OCI-LY7 (cell line): Measurements from ENCODE around the gene TK1. TPM values are rescaled to one million over a fixed set of nuclear protein-coding genes. Genes with fewer than 3 reads are reported as not detected.

Source experiments
- BruUV-seq: library from RNA; stranded (reverse); fragments of 400-500 nt; replicated peaks from 2 replicates; lab custom pipeline; 2021; lab: Mats Ljungman, UMichigan
- CTCF ChIA-PET: fragments of 300-600 bp; sonication (Branson Sonifier 250); formaldehyde crosslinking; loops from one replicate; lab custom pipeline; 2022; ENCODE audit warnings: antibody characterized with exemption; ENCODE audit not compliant: unreplicated experiment; lab: Charles Lee
- POLR2A ChIA-PET: fragments of 300-600 bp; sonication (Branson Sonifier 250); formaldehyde crosslinking; loops from one replicate; lab custom pipeline; 2022; ENCODE audit warnings: antibody characterized with exemption; lab: Charles Lee
- DNase-seq: peaks from one replicate; pipeline ENCODE4 v3.0.0-alpha.2; 2015; ENCODE audit warnings: low spot score
- H2AFZ ChIP-seq: fragments of 200-600 bp; sonication (generic), shearing (Covaris generic); 2 replicates; pipeline ENCODE4 v1.6.1; 2014; ENCODE audit warnings: mild to moderate bottlenecking, antibody characterized with exemption, low read length, moderate library complexity
- H3K27ac ChIP-seq: fragments of 200-600 bp; sonication (generic); 2 replicates; pipeline ENCODE4 v1.5.1; 2014; ENCODE audit warnings: mixed run types, low read depth, mild to moderate bottlenecking, moderate library complexity, low read length, inconsistent platforms; ENCODE audit not compliant: poor library complexity, severe bottlenecking
- H3K36me3 ChIP-seq: fragments of 200-600 bp; sonication (generic); 2 replicates; pipeline ENCODE4 v1.6.1; 2014; ENCODE audit warnings: mild to moderate bottlenecking, antibody characterized with exemption, low read length, moderate library complexity, mixed read lengths; ENCODE audit not compliant: insufficient read depth
- H3K4me1 ChIP-seq: fragments of 200-600 bp; sonication (generic); 2 replicates; pipeline ENCODE4 v1.5.1; 2014; ENCODE audit warnings: mild to moderate bottlenecking, low read length; ENCODE audit not compliant: insufficient read depth, poor library complexity, severe bottlenecking
- H3K4me2 ChIP-seq: fragments of 200-600 bp; sonication (generic); 2 replicates; pipeline ENCODE4 v1.6.1; 2014; ENCODE audit warnings: mild to moderate bottlenecking, low read length
- H3K4me3 ChIP-seq: fragments of 200-600 bp; sonication (generic); 2 replicates; pipeline ENCODE4 v1.5.1; 2014; ENCODE audit warnings: mild to moderate bottlenecking, low read depth, low read length; ENCODE audit not compliant: poor library complexity, severe bottlenecking
- H3K79me2 ChIP-seq: fragments of 200-600 bp; sonication (generic); 2 replicates; pipeline ENCODE4 v1.6.1; 2016; ENCODE audit warnings: low read depth, mild to moderate bottlenecking, low read length, moderate library complexity, mixed read lengths; ENCODE audit not compliant: insufficient read depth
- H3K9me2 ChIP-seq: fragments of 200-600 bp; sonication (generic); 2 replicates; pipeline ENCODE4 v1.6.1; 2016; ENCODE audit warnings: mild to moderate bottlenecking, low read length, mixed read lengths; ENCODE audit not compliant: insufficient read depth
- H3K9me3 ChIP-seq: fragments of 200-600 bp; sonication (generic); 2 replicates; pipeline ENCODE4 v1.6.1; 2014; ENCODE audit warnings: mild to moderate bottlenecking, mixed run types, low read length, mixed read lengths
- H4K20me1 ChIP-seq: fragments of 200-600 bp; sonication (generic); 2 replicates; pipeline ENCODE4 v1.6.1; 2014; ENCODE audit warnings: mild to moderate bottlenecking, antibody characterized with exemption, low read length, moderate library complexity, mixed read lengths; ENCODE audit not compliant: insufficient read depth
- EZH2phosphoT487 ChIP-seq: fragments of 200-600 bp; sonication (generic); IDR thresholded peaks from 2 replicates; pipeline ENCODE4 v1.6.1; 2018; ENCODE audit warnings: low read depth, borderline replicate concordance, mild to moderate bottlenecking, mixed run types, antibody characterized with exemption, low read length, moderate library complexity, mixed read lengths
- intact Hi-C: fragments of 100-400 bp; cut with micrococcal nuclease; formaldehyde crosslinking; loops from one replicate; pipeline ENCODE4 v1.10.0; 2022; ENCODE audit not compliant: unreplicated experiment
- total RNA-seq, 2 experiments: library from RNA; depleted of rRNA in 1 of 2; stranded (reverse); fragments of >200 nt in 1 of 2; shearing (Covaris generic) in 1 of 2; gene quantifications; 2 replicates each; pipeline ENCODE4 v1.2.3, GENCODE V29; 2014 to 2022
- TF ChIP-seq, protein P1 (sequence below): fragments of 200-600 bp; sonication (generic); conservative IDR thresholded peaks from 2 replicates; pipeline ENCODE4 v1.5.1; 2014; ENCODE audit warnings: mild to moderate bottlenecking, antibody characterized with exemption, low read length, moderate library complexity, mixed read lengths

TK1 gene
- total RNA-seq, 2 experiments from 2014 or later = 108 to 149 TPM

DNA sequence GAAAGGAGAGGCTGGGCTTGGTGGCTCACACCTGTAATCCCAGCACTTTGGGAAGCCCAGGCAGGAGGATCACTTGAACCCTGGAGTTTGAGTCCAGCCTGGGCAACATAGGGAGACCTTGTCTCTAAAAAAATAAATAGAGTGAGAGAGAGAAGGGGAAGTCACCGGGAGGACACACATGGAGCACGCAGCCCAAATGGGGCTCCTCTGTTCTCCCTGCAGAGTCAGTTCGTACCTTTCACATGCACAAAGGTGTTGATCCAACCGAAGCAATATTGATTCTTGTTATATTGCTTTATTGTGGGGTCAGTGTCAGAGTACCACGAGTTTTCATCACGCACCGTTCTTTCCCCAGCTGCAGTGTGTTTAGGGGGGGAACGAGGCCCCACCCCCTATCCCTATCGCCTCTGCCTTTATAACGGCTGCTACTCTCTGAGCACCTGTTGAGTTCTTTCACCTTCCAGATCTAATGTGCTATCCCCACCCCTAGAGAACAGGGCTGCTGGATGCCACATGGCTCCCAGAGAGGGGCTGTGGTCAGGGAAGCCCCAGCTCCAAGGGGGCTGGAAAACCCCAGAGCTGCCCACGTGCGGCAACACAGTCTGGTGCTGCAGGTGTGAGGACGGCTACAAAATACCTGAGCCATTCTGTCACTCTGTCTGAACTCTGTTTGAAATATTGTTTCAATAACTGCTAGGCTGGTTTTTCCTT, 43.6 kb upstream of the TK1 start:
- Histone ChIP-seq H4K20me1 (no peaks in the 10 kb centered on the region), H3K79me2 (no peaks in the 10 kb centered on the region), H3K4me3 (no peak overlapping the region), H2AFZ (no peak overlapping the region), H3K9me3 (no peaks in the 10 kb centered on the region), H3K9me2 (no peaks in the 10 kb centered on the region), H3K36me3 (peaks cover 2% of the 10 kb centered on the region), H3K4me1 (peaks cover 14% of the 10 kb centered on the region), H3K4me2 (no peak overlapping the region; the same call in 1 of the 2 replicates), H3K27ac (no peak overlapping the region)
- CTCF ChIA-PET = no interaction called here
- no peak for TF ChIP-seq EZH2phosphoT487
- TF ChIP-seq, protein P1, sequence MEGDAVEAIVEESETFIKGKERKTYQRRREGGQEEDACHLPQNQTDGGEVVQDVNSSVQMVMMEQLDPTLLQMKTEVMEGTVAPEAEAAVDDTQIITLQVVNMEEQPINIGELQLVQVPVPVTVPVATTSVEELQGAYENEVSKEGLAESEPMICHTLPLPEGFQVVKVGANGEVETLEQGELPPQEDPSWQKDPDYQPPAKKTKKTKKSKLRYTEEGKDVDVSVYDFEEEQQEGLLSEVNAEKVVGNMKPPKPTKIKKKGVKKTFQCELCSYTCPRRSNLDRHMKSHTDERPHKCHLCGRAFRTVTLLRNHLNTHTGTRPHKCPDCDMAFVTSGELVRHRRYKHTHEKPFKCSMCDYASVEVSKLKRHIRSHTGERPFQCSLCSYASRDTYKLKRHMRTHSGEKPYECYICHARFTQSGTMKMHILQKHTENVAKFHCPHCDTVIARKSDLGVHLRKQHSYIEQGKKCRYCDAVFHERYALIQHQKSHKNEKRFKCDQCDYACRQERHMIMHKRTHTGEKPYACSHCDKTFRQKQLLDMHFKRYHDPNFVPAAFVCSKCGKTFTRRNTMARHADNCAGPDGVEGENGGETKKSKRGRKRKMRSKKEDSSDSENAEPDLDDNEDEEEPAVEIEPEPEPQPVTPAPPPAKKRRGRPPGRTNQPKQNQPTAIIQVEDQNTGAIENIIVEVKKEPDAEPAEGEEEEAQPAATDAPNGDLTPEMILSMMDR = no peak
- no TSS peak for BruUV-seq
- intact Hi-C loops = no loop called here
- no peak for DNase-seq
- POLR2A ChIA-PET = interaction anchor here (0.7 kb wide), 1 partner anchor 37 kb away, joined by 3 read pairs; no protein-coding TSS in a partner anchor

DNA sequence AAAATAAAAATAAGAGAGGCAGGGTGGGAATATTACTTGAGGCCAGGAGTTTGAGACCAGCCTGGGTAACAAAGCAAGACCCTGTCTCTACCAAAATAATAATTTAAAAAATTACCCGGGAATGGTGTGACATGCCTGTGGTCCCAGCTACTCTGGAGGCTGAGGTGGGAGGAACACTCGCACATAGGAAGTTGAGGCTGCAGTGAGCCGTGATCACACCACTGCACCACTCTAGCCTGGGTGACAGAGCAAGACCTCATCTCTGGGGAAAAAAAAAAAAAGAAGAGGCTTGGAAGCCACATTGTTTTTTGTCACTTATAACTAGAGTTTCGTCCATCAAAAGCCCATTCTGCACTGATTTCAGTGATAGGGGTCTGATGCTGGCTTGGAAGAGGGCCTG, 41.3 kb upstream of the TK1 start:
- CTCF ChIA-PET = no interaction called here

More for the DNA sequence above, 41.3 kb upstream of the TK1 start:
- no peaks in the 10 kb centered on the region for H4K20me1 ChIP-seq
- no peak overlapping the region for H3K4me2 ChIP-seq
- no peak for DNase-seq
- no peak overlapping the region for H3K4me3 ChIP-seq
- H2AFZ ChIP-seq = no peak overlapping the region
- H3K9me3 ChIP-seq = no peaks in the 10 kb centered on the region
- no peak for TF ChIP-seq EZH2phosphoT487
- TF ChIP-seq, protein P1 = no peak
- BruUV-seq = no TSS peak
- H3K9me2 ChIP-seq = no peaks in the 10 kb centered on the region
- H3K36me3 ChIP-seq = peaks cover 24% of the 10 kb centered on the region
- H3K4me1 ChIP-seq = peaks cover 14% of the 10 kb centered on the region
- no peak overlapping the region for H3K27ac ChIP-seq
- H3K79me2 ChIP-seq = no peaks in the 10 kb centered on the region
- POLR2A ChIA-PET = interaction anchor here (0.7 to 0.8 kb wide), 2 partner anchors 42 to 183 kb away, joined by 3 read pairs; partner anchors contain the start of gene TK1
- intact Hi-C loops = no loop called here
